Muscle of leg (tissue), 16 donors: ENCODE results near the gene HES5. TPM values are rescaled to one million over a fixed set of nuclear protein-coding genes. Genes with fewer than 3 reads are reported as not detected.
A peak's percentile ranks its signal among the peaks of the same experiment; 100 is the strongest.
"Not testable (repeated sequence)": the region's sequence is repeated elsewhere in the genome, so short reads cannot be mapped to it uniquely, and the experiment has no call there.

Experiments
- DNase-seq: peaks from one replicate; pipeline ENCODE4 v3.0.0; 2013
- H3K27ac ChIP-seq: one replicate; pipeline ENCODE4 v1.5.1; 2013; ENCODE audit warnings: mild to moderate bottlenecking, low read length, control low read depth
- H3K27me3 ChIP-seq: one replicate; pipeline ENCODE4 v1.6.1; 2013; ENCODE audit warnings: low read length; ENCODE audit not compliant: control insufficient read depth, insufficient read depth
- H3K36me3 ChIP-seq: one replicate; pipeline ENCODE4 v1.6.1; 2013; ENCODE audit warnings: low read length; ENCODE audit not compliant: control insufficient read depth, insufficient read depth
- H3K4me1 ChIP-seq: one replicate; pipeline ENCODE4 v1.6.1; 2013; ENCODE audit warnings: low read length; ENCODE audit not compliant: control insufficient read depth, insufficient read depth
- H3K4me3 ChIP-seq: one replicate; pipeline ENCODE4 v1.5.1; 2013; ENCODE audit warnings: low read length, control low read depth
- H3K9me3 ChIP-seq: replicated peaks from 2 replicates; pipeline ENCODE4 v1.6.1; 2013; ENCODE audit warnings: low read depth, low read length; ENCODE audit not compliant: control insufficient read depth
- whole genome bisulfite sequencing: methylation state at CpG from one replicate; pipeline ENCODE4 v1.1.5; 2013; ENCODE audit warnings: missing lambda C conversion rate; ENCODE audit not compliant: insufficient coverage; 5-methylcytosine and 5-hydroxymethylcytosine counted together
- long read RNA-seq, 11 donors: transcript quantifications; one replicate each; lab custom pipeline, GENCODE V29; 2026
- polyA plus RNA-seq, 8 donors: library from polyadenylated mRNA; unstranded; fragments of 120-200 nt; gene quantifications; one replicate each; pipeline versions ENCODE4 v1.2.1 to v1.2.3, GENCODE V29; 2013; ENCODE audit warnings: inconsistent platforms in 1 of 8, low replicate concordance in 1 of 8; ENCODE audit not compliant: insufficient read length in 8 of 8, insufficient read depth in 1 of 8
- total RNA-seq: library from RNA; stranded (reverse); fragments of 120-200 nt; gene quantifications from one replicate; pipeline ENCODE4 v1.2.4, GENCODE V29; 2013

Gene HES5, protein sequence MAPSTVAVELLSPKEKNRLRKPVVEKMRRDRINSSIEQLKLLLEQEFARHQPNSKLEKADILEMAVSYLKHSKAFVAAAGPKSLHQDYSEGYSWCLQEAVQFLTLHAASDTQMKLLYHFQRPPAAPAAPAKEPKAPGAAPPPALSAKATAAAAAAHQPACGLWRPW
- total RNA-seq (0.80 TPM), polyA plus RNA-seq (1 to 10 TPM in 1 of 8 donors, under 1 TPM in 6, not detected in 1; 0.29 to 1.1 (median 0.34) TPM)
- long read RNA-seq, donor 1, result 0 reads
- long read RNA-seq, donor 2, partial matches to known transcripts, result 0 of 1 reads
- long read RNA-seq, donor 2, other reads (novel, unspliced or antisense), result 0 of 1 reads
- long read RNA-seq, donor 3, result 0 reads
- long read RNA-seq, donor 4, partial matches to known transcripts, result 0 of 2 reads
- long read RNA-seq, donor 4, other reads (novel, unspliced or antisense), result 0 of 2 reads
- long read RNA-seq, donor 5, partial matches to known transcripts, result 0 of 1 reads
- long read RNA-seq, donor 5, other reads (novel, unspliced or antisense), result 0 of 1 reads
- long read RNA-seq, donor 6, partial matches to known transcripts, result 0 of 1 reads
- long read RNA-seq, donor 6, other reads (novel, unspliced or antisense), result 0 of 1 reads
- long read RNA-seq, donor 7, result 0 reads
- long read RNA-seq, donor 8, result 0 reads
- long read RNA-seq, donor 9, result 0 reads
- long read RNA-seq, donor 10, result 0 reads
- long read RNA-seq, donor 11, result 0 reads

DNA sequence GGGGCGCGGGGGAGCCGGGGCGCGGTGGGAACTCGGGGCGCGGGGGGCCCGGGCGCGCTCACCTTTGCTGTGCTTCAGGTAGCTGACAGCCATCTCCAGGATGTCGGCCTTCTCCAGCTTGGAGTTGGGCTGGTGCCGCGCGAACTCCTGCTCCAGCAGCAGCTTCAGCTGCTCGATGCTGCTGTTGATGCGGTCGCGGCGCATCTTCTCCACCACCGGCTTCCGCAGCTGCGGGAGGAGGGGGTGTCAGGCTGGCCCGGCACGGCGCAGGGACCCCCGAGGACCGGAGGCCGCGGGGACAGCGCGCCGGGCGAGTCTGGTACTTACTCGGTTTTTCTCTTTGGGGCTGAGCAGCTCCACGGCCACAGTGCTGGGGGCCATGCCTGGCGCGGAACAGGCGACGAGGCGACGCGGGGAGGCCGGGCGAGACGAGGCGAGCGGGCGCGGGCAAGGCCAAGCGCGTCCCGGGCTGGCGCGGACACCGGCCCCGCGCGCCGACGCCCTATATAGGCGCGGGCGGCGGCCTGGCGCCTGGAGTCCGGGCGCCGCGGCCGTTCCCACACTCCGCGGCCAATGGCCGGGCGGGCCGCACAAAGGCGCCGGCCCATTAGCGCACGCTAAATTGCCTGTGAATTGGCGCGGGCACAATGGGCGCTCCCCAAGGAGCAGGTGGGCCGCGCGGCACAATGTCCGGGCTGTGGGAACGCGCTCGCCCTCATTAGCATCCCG, at the start of gene HES5:
TSS of gene HES5 (minus strand) at position 480 of the 729 bp plus-strand sequence. CDS start at position 381, 99 bp downstream.
- no peak within 1 kb of the TSS for H3K4me3 ChIP-seq
- peaks cover 74% of the 10 kb centered on the region for H3K4me1 ChIP-seq
- WGBS, result under 1% methylated on average over 87 of the region's 91 CpGs
- H3K36me3 ChIP-seq, result no peaks in the 10 kb centered on the region
- peaks cover 68% of the 10 kb centered on the region for H3K27me3 ChIP-seq
- no peaks in the 10 kb centered on the region for H3K9me3 ChIP-seq
- H3K27ac ChIP-seq, result no peak within 1 kb of the TSS
- no peak for DNase-seq

DNA sequence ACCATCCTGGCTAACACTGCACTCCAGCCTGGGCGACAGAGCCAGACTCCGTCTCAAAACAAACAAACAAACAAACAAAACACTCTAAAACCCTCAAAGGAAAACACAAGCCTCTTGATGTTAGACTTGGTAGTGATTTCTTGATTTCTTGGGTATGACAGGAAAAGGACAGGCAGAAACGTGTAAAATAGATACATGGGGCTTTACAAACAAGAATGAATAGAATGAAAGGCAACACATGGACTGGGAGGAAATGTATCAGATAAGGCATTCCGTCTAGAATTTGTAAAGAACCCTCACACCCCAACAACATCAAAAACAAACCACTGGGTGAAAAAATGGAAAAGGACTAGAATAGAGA, 48.7 kb upstream of the HES5 start:
- no peak for DNase-seq
- H3K4me3 ChIP-seq, result no peak overlapping the region
- no CpG with 5 or more reads among the region's 4 CpGs for WGBS

DNA sequence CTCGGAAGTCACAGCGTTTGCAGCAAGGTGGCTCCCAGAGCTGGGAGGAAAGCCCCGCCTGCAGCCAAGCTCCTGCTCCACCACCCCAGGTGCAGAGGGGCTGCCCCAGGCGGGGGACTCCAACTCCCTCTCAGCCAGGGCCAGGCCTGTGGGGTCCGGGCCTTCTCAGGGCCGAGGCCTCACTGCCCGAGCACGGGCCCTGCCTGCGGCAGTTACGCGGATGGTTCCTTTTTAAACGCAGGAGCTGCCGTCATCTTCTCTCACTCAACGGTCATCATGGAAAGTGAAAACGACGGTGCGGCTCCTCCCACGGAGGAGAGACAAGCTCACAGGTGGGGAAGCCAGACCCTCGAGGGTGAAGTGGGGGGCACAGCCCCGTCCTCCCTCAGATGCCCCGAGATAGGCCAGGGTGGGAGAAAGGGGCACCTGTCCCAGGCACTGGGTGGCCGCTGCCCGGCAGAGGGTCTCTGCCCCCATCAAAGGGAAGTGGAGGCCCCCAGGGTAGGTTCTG, 47.6 kb upstream of the HES5 start:
- Histone ChIP-seq H3K27ac (peak overlapping the region; percentile 80), H3K4me1 (peaks cover 17% of the 10 kb centered on the region)
- DNase-seq, H3K4me3 ChIP-seq, H3K9me3 ChIP-seq, H3K27me3 ChIP-seq, H3K36me3 ChIP-seq: not testable (repeated sequence)
- WGBS, result 76% methylated on average over 7 of the region's 23 CpGs

More for the DNA sequence above, 48.7 kb upstream of the HES5 start:
- Histone ChIP-seq H3K27ac (peak overlapping the region; percentile 80), H3K9me3 (no peaks in the 10 kb centered on the region), H3K27me3 (peaks cover 4% of the 10 kb centered on the region), H3K36me3 (no peaks in the 10 kb centered on the region), H3K4me1 (peaks cover 20% of the 10 kb centered on the region)

DNA sequence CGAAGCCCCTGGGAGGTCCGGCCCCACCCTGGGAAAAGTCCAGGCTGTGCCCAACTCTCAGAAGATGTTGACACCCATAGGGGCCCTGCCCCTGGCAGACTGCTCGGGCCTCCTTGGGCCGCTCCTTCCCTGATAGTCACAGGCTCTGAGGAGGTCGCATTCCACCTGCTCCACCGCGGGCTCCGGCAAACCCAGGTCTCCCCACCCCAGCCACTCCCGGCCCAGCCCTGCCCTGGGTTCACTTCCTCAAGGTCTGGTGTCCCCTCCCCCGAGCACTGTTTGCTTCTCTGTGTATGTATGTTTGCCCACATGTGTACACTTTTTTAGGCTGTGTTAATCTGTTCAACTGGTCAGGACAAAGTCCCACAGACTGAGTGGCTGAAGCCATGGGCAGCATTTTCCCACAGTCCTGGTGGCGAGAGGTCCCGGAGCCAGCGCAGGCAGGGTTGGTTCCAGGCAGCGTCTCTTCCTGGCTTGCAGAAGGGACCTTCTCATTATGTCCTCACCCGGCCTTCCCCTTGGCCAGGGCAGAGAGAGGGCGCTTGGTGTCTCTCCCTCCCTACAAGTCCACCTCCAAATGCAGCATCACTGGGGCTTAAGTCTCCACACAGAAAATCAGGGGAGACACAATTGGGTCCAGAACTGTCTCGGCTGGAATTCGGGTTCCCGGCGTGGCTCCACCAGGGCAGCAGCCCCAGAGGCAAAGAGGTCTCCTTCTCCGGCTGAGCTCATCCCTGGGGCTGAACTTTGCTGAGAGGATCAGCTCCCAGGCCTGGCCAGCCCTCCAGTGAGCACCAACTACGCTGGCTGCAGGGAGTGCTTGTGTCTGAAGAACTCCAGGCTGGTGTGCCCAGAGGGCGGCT, 46.0 kb upstream of the HES5 start:
- no peak overlapping the region for H3K4me3 ChIP-seq

DNA sequence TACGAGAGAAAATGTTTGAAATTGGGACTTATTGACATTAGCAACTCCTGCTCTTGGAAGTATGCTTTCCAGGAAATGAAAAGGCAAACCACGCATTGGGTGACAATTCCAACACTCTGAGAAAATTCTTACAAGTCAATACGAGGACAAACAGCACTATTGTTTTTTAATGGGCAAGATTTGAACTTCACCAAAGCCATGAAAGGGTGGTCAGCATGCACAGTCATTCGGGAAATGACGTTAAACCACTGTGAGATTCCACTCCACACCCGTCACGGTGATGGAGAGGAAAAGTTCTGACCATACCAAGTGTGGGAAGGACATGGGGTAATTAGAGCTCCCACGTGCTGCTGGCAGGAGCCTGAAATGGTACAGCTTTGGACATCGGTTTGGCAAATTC, 44.3 kb upstream of the HES5 start:
- Histone ChIP-seq H3K36me3 (no peaks in the 10 kb centered on the region), H3K9me3 (peaks cover 3% of the 10 kb centered on the region)

More for the DNA sequence above, 46.0 kb upstream of the HES5 start:
- peaks cover 17% of the 10 kb centered on the region for H3K4me1 ChIP-seq
- H3K27ac ChIP-seq, result no peak overlapping the region
- H3K36me3 ChIP-seq, result no peaks in the 10 kb centered on the region
- peaks cover 10% of the 10 kb centered on the region for H3K27me3 ChIP-seq
- 84% methylated on average over 16 of the region's 23 CpGs for WGBS
- H3K9me3 ChIP-seq, result peaks cover 3% of the 10 kb centered on the region
- DNase-seq, result no peak

DNA sequence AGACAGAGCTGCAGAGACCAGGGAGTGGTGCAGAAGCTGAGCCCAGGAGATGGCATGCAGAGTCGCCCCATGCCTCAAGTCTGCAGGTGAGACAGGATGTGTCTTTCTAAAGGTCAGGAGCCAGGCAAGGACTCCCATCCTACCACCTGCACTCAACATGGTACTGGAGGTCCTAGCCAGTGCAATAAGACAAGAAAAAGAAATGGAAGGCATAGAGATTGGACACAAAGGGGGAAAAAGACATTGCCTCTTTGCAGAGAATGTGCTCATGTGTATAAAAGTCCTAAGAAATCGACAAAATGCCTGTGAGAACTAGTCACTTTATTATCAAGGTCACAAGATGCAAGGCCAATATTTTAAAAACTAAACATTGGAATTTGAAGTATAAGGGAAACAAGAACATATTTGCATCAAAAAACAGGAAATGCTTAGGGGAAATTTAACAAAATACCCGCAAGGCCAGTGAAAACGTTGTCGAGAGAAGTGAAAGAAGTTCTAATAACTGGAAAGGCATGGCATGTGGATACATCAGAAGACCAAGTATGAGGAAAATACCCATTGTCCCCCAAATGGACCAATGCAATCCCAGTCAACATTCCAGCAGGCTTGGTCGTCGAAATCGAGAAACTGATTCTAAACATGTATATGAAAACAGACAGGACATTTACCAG, 43.3 kb upstream of the HES5 start:
- peaks cover 6% of the 10 kb centered on the region for H3K27me3 ChIP-seq
- H3K27ac ChIP-seq, result no peak overlapping the region
- peaks cover 3% of the 10 kb centered on the region for H3K9me3 ChIP-seq
- no peak for DNase-seq
- H3K36me3 ChIP-seq, result no peaks in the 10 kb centered on the region
- no peak overlapping the region for H3K4me3 ChIP-seq
- no CpG with 5 or more reads among the region's 8 CpGs for WGBS
- peaks cover 16% of the 10 kb centered on the region for H3K4me1 ChIP-seq

More for the DNA sequence above, 44.3 kb upstream of the HES5 start:
- Histone ChIP-seq H3K27ac (no peak overlapping the region), H3K4me3 (no peak overlapping the region), H3K27me3 (peaks cover 6% of the 10 kb centered on the region), H3K4me1 (peaks cover 17% of the 10 kb centered on the region)
- DNase-seq, result no peak
- 73% methylated on average over 7 of the region's 9 CpGs for WGBS

DNA sequence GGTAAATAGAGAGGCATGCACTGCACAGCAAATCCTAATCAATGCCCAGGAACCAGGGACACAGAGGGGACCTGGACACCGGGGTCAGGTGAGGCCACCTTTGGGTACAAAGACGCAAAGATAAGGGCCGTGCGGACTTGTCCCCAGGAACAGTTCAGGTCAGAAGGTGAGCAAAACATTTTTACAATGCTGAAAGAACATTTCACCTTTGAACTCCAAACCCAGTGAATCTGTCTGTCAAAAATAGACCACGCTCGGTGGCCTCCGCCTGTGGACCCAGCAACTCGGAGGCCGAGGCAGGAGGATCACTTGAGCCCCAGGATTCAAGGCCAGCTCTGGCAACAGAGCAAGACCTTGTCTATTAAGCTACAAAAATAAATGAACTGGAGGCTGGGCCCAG, 41.3 kb upstream of the HES5 start:
- Histone ChIP-seq H3K4me3 (no peak overlapping the region), H3K36me3 (no peaks in the 10 kb centered on the region), H3K27me3 (peaks cover 6% of the 10 kb centered on the region), H3K9me3 (peaks cover 3% of the 10 kb centered on the region), H3K27ac (no peak overlapping the region), H3K4me1 (peaks cover 6% of the 10 kb centered on the region)
- no peak for DNase-seq
- 88% methylated on average over 5 of the region's 9 CpGs for WGBS

DNA sequence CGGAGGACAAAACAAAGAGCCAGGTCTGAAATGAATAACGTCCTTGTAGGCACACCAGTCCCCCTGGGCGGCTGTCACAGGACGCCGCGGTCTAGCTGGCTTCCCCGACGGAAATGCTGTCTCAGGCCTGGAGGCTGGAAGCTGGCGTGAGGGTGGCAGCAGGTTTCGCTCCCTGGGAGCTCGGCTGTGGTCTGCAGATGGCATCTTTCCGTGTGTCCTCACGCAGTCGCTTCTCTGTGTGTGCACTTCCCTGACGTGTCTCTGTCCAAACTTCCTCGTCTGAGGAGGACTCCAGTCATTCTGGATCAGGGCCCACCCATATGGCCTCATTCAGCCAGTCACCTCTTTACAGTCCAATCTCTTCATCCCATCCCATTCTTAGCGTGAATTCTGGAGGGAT, 40.3 kb upstream of the HES5 start:
- Histone ChIP-seq H3K9me3 (peaks cover 3% of the 10 kb centered on the region), H3K4me3 (no peak overlapping the region), H3K27ac (no peak overlapping the region), H3K36me3 (no peaks in the 10 kb centered on the region), H3K4me1 (no peaks in the 10 kb centered on the region), H3K27me3 (peaks cover 8% of the 10 kb centered on the region)
- 72% methylated on average over 16 of the region's 17 CpGs for WGBS
- DNase-seq, result no peak

DNA sequence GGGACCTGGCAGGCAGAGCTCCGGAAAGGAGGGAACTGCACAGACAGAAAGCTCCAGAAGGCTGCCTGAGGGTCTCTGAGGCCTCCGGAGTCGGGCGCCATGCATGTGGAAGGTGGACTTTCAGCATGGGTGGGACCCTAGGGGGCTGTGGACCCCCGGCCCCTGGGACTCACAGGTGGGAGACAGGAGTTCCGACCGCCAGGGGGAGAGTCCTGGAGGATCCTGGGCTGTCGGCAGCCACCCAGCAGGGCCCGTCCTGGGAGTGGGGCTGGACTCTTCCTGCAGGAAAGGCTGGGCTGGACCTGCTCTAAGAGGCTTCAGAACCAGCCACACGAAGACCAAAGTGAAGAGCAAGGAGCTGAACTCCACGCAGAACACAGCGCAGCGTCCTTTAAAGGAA, 39.6 kb upstream of the HES5 start:
- not testable (repeated sequence) for H3K36me3 ChIP-seq, H3K4me1 ChIP-seq
- WGBS, result 80% methylated on average over 5 of the region's 13 CpGs

More for the DNA sequence above, 39.6 kb upstream of the HES5 start:
- not testable (repeated sequence) for DNase-seq, H3K27ac ChIP-seq, H3K27me3 ChIP-seq, H3K9me3 ChIP-seq, H3K4me3 ChIP-seq
